Stimulated activated CD4-positive, alpha-beta T cell treated with anti-CD3 and anti-CD28 coated beads, Interleukin-4, amount 100 ng/mL, for 48 hours (primary cell): ENCODE data around the gene MYO15A.

Experiments
- DNase-seq, 2 donors: peaks; one replicate each; pipeline ENCODE4 v3.0.0-alpha.2; 2020; ENCODE audit warnings: low read depth in 2 of 2

MYO15A gene, protein sequence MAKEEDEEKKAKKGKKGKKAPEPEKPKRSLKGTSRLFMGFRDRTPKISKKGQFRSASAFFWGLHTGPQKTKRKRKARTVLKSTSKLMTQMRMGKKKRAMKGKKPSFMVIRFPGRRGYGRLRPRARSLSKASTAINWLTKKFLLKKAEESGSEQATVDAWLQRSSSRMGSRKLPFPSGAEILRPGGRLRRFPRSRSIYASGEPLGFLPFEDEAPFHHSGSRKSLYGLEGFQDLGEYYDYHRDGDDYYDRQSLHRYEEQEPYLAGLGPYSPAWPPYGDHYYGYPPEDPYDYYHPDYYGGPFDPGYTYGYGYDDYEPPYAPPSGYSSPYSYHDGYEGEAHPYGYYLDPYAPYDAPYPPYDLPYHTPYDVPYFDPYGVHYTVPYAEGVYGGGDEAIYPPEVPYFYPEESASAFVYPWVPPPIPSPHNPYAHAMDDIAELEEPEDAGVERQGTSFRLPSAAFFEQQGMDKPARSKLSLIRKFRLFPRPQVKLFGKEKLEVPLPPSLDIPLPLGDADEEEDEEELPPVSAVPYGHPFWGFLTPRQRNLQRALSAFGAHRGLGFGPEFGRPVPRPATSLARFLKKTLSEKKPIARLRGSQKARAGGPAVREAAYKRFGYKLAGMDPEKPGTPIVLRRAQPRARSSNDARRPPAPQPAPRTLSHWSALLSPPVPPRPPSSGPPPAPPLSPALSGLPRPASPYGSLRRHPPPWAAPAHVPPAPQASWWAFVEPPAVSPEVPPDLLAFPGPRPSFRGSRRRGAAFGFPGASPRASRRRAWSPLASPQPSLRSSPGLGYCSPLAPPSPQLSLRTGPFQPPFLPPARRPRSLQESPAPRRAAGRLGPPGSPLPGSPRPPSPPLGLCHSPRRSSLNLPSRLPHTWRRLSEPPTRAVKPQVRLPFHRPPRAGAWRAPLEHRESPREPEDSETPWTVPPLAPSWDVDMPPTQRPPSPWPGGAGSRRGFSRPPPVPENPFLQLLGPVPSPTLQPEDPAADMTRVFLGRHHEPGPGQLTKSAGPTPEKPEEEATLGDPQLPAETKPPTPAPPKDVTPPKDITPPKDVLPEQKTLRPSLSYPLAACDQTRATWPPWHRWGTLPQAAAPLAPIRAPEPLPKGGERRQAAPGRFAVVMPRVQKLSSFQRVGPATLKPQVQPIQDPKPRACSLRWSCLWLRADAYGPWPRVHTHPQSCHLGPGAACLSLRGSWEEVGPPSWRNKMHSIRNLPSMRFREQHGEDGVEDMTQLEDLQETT (N-terminal part only)

DNA sequence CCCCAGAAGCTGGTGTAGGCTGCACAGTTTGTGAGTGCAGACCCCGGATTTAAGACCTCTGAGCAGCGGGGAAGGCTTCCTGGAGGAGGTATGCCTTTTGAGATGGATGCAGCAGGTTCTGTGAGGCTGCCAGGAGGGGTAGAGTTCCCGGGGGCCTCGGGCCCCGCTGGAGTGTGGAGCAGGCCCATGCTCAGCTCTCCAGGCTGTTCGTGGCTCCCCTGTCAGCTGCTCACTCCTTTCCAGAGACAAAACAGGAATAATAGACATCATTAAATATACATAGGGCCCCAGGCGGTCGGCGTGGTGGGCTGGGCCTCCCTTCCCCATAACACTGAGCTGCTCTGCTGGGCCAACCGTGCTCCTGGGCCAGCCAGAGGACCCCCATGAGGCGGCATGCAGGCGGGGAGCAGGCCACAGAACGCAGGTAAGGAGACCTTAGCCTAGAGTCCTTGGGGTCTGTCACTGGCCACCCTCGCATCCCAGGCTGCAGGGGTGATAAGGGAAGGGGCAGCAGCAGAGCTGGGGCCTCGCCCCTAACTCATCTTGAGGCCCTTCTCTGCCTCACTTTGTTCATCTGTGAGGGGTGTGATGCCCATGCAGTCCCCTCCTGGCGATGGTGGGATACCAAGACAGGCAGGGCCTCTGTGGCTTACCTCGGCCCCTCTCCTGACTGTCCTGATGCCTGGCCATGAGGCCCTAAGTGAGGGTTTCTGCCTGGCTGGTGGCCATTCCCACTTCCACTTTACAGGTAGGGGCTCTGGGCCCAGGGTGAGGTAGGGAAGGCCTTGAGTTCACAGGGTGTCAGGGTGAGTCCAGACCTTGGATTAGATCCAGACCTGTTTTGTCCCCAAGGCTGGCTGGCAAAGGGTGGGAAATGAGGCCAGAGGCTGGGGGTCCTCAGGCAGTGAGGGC lies at the start of gene MYO15A:
MYO15A (plus strand) TSS at position 356 of the 912 bp plus-strand sequence. CDS start 10,045 bp downstream, outside the sequence.
- DNase-seq, result no peak

DNA sequence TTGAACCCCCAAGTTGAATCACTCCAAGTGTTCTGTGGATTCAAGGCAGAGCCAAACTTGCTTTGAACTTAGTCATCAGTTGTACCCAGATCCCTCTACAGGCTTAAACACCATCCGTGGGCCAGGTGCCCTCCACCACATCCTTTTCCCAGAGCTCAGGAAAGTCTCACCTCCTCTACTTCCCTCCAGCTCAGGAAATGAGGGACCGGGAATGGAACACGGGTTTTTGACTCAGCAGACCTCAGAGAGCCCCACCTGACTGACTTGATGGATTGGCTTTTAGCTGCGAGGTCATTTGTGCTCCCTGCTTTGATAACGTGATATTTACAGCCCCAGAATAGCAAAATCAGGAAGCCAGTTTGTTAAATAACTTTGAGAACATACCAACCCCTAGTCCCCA lies 49.3 kb upstream of the MYO15A start:
- DNase-seq, result no peak

DNA sequence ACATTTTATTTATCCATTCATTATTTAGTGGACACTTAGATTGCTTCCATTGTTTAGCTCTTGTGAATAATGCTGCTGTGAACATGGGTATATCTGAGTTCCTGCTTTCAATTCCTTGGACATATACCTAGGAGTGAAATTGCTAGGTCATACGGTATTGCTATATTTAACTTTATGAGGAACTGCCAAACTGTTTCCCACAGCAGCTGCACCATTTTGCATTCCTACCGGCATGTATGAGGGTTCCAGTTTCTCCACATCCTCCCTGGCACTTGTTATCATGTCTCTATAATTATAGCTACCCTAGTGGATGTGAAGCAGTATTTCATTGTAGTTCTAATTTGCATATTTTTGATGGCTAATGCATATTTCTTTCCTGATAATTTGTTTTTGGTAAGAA lies 44.5 kb upstream of the MYO15A start:
- DNase-seq, result no peak

DNA sequence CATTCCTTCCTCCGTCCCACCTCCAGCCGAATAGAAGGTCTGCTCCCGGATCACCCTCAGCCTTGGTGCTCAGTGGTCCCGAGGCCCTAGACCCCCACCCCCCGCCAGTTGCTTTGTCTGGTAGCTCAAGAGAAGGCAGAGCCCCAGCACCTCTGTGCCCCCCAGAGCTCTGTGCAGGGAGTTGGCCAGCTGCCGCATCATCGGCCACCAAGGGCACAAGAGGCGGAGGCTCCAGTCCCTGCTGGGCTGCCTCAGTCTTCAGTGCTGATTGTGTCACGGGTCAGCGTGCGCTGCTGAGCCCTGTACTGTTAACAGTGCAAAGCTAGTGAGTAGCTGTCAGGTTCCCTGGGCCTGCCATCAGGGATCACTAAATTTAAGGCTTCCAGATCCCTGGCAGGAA lies 43.0 kb upstream of the MYO15A start:
- no peak for DNase-seq

DNA sequence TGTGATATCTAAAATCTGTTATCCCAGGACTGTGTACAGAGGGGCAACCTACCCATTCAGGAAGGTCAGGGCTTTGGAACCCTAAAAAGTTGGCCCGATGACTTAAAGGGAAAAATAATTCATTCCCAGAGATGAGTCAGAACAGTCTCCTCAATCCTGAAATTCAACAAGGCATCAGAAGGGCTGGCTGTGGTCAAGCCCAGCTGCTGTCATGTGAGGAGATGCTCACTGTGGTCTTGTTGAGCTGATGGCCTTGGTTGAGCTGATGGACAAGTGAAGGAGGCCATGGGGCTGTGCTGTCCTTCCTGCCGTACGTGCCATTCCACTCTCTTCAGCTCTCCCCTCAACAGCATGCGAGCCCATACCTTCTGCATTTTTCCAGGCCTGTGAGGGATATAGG lies 41.7 kb upstream of the MYO15A start:
- DNase-seq, result no peak

DNA sequence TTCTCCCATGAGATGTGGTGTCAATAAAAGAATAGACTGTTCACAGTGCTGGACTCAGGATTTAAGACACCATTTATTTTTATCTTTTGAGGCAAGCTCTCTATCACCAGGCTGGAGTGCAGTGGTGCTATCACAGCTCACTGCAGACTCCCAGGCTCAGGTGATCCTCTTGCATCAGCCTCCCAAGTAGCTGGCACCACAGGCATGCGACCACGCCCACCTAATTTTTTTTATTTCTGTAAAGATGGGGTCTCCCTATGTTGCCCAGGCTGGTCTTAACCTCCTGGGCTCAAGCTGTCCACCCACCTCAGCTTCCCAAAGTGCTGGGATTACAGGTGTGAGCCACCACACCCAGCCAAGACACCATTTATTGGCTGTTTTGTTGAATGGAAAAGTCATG lies 39.5 kb upstream of the MYO15A start:
- DNase-seq, result no peak

DNA sequence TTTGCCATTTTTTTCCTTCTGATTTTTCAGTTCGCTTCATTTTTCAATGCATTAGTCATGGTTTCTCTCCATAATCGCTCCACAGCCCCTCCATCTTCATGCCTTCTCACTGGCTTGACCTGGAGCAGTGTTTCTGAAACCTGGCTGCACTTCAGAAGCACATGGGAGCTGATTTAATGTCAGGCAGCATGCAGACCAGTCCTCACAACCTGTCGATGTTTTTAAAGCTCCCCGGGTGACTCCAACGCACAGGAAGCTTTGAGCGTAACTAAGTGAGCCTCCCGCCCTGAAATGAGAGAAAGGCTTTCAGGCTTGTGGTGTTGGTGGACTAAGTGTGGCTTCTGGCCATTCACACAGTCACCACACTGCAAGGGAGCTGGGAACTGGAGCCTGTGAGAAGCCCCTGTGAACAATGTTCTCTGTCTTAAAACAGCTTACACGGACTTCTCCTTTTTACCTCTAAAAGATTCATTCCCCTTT lies 37.7 kb upstream of the MYO15A start:
- DNase-seq, result no peak

DNA sequence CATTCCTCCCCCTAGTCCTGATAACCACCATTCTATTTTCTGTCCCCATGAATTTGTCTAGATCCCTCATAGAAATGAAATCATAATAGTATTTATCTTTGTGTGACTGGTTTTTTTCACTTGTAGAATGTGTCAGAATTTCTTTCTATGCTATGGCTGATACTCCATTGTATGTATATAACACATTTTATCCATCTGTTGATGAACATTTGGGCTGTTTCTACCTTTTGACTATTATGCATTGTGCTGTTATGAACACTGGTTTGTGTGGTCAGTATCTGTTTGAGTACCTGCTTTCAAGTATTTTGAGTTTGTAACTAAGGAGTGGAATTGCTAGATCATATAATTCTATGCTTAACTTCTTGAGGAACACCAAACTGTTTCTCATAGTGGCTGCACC lies 36.8 kb upstream of the MYO15A start:
- no peak for DNase-seq

DNA sequence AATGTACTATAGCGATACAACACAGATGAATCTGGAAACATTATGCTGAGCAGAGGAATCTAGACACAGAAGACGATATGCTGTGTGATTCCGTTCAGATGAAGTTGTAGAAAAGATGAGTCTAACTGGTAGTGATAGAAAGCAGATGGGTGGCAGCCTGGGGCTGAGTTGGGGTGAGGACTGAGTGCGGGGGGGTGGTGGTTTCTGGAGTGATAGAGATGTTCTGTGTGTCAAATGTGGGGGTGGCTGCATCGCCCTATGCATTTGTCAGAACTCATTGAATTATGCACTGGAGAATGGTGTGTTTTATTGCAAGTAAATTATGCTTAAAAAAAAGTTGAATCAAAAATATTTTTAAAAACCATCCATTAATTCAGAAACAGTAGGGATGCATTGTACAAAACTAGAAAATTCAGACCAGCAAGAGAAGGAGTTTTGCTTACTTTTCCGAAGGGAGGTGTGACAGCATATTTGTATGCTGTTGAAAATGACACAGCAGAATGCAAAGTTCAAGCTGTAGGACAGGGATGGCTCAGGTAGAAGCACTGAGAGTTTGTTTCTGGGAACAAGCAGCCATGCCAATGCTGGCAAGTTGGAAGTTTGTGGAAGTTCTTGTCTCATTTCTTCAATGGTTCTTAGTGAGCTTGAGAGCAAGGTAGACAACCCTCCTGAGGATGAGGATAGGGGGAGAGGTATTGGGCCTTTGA lies 33.8 kb upstream of the MYO15A start:
- DNase-seq, result no peak

DNA sequence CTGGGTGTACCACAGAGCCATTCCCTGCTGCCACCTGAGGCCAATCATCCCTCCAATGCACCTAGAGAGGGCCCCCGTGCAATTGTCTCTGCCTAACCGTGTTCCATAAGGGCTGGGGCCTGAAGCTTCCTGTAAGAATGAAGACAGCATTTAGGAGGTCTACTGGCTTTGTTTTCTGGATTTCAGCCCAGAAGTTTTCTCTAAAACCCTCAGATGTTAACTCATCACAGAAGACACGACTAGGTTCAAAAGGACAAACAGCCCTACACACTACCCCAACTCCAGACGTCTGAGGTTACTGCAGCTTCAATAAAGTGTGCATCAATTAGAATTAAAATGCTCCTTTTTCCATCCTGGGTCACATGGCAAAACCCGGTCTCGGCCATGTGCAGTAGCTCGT lies 31.6 kb upstream of the MYO15A start:
- no peak for DNase-seq

DNA sequence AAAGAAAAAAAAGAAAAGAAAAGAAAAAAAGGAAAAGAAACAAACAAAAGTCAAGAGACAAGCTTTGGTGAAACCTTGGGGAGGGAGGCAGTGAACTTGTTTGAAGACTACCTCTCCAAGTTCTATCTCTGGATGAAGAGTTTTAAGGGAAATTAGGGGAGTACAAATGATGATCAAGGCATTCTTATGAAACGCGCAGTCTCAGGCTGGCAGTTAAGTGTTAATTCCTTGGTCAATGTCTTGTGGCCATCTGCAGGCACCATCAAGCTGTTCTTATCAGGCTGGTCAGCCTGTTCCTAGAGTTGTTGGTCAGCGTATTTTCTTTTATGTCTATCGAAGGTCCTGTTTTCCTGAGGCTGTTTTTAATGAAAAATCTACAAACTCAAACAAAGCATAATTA lies 29.0 kb upstream of the MYO15A start:
- no peak for DNase-seq

DNA sequence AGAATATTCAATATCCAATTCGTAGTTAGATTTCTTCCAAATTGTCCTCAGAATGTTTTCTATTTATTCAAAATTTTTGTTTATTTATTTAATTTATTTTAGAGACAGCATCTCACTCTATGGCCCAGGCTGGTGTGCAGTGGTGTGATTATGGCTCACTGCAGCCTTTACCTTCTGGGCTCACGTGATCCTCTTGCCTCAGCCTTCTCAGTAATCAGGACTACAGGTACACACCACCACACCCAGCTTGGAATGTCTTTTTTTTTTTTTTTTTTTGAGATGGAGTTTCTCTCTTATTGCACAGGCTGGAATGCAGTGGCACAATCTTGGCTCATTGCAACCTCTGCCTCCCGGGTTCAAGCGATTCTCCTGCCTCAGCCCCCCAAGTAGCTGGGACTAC lies 24.3 kb upstream of the MYO15A start:
- no peak for DNase-seq

DNA sequence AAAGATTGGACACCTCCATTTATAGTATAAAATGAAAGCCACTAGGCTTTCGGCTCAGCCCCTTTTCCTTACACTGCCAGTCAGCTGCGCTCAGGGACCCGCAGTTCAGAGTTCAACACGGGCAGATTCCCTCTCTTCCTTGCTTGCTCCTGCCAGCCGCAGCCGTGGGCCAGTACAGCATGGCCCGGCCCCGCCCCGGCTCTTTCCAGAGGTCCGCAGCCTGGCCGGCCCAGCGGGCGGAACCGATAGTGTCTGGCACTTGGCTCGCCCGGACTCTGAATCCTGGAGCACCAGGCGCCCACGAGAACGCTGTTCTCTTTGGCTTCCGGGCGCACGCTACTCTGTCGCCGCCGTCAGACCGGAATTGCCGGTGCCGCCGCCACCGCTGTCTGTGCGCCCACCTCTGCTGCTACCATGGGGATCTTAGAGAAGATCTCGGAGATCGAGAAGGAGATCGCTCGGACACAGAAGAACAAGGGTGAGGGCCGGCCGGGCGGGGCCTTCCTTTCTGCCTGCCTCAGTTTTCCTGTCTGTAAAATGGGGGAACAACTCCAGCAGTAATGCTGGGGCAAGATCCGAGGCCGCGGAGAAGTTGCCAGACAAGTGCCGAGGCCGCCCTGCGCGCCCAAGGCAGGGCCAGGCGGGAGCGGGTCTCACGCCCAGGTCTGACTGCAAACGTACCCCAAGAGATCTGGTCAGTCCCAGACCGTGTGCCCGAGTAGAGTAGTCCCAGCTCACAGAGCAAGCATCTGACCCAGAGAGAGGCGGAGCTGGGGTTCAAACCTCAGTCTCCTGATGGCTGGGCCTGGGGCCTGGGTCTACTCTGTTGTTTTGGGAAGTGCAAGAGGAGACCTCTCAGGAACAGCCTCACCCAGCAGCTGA lies 20.7 kb upstream of the MYO15A start, which contains the start of gene DRG2:
DRG2 (plus strand) TSS at position 339 of the 882 bp plus-strand sequence; CDS start at position 415, 76 bp downstream.
- peak; percentile 83 to 90 for DNase-seq

DNA sequence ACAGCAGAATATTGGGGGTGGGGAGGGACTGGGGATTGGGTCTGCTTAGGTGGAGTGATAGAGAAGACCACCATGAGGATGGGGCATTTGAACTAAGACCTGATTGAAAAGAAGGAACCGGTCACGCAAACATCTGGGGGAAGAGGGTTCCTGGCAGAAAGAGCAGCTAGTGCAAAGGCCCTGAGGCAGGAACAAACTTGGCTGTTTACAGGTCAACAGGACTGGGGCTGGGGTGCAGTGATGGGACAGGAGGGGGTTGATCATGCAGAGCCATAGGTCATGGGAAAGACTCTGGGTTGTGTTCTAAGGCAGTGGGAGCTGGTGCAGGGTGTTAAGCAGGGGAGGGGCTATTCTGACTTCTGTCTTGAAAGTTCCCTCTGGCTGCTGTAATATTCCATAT lies 18.9 kb upstream of the MYO15A start:
- no peak for DNase-seq

DNA sequence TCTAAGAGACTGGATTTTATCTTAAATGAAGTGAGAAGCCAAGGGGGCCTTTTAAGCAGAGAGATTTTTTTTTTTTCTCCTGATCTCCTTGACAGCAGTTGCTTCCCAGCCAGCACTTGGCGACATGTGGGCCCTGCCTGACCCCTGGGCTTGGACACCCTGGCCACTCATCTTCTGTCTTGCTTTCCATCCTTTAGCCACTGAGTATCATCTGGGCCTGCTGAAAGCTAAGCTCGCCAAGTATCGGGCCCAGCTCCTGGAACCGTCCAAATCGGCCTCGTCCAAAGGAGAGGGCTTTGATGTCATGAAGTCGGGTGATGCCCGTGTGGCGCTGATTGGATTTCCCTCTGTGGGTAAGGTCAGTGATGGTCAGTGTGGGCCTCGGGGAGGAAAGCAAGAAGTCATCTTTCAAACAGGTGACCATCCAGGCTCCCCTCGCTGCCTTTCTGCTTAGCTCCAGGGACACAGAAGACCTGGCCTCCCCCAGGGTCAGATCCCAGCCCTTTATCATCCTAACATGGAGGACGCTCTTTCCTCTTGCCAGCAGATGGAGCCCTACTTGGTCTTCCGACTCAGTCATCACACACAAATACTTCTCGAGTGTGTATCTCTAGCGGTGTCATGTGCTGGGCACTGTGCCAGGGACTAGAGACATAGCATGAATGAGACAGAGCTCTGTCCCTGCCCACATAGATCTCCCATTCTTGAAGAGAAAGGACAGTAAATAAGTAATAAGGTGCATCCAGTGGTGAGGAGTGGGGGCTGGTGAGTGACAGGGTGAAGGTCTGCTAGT lies 14.7 kb upstream of the MYO15A start:
- DNase-seq, result peak in 1 of 2 donors; percentile 30

DNA sequence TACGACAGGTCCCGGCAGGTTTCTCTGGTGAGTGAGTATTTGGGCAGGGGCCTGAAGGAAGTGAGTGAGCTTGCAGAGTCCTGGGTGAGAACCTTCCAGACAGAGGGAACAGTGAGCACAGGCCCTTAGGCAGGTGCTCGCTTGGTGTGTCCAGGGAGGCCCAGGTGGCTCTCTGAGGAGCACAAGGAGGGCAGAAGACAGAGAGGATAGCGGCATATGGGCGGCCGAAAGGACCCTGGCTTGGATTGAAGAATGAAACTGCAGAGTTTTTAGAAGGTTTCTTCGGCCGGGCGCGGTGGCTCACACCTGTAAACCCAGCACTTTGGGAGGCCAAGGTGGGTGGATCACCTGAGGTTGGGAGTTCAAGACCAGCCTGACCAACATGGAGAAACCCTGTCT lies 14.1 kb upstream of the MYO15A start:
- no peak for DNase-seq

DNA sequence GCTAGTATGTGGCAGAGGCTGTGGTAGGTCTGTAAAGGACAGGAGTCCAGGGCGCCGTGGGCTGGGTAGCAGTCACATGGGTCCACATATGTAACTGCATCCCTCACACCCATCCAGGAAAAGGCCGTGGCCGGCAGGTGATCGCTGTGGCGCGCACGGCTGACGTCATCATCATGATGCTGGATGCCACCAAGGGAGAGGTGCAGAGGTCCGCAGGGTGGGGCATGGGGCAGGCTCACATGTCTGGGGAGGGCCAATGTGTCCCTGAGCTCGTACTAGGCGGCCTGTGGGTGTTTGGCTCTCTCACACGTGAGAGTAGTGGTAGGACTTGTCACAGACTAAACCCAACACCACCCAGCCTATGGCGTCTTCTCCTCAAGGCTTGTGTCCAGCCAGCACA lies 9.0 kb upstream of the MYO15A start:
- no peak for DNase-seq

DNA sequence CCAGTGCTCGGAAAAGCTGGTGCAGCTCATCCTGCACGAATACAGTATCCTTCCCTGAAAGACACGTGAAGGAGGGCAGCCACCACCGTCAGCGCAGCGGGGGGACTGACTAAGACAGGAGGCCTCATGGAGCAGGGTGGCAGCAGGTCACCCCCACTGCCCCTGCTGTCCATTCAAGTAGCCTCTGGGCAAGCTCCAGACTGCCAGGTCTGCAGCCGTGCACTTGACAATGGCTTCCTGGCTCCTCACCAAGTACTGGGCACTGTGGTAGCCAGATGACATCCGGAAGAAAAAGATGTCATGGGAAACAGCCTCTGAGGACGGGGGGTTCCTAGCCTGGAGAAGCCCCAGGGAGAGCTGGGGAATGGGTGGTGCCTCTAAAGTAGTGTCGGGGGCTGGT lies 7.9 kb upstream of the MYO15A start:
- DNase-seq, result no peak
